Adrenal gland (tissue), 5 donors: ENCODE results near the gene PRKG1.

ENCODE experiments used
- CTCF ChIP-seq, 6 experiments: fragments of 450-650 bp in 4 of 6; fragments of 200-600 bp in 2 of 6; sonication (generic) in 1 of 6; IDR thresholded peaks; 1 replicate in 5 of 6; 2 replicates in 1 of 6; pipeline versions ENCODE4 v1.5.1 to v1.8.0; 2016 to 2021; ENCODE audit warnings: antibody characterized with exemption in 6 of 6, mild to moderate bottlenecking in 2 of 6, moderate library complexity in 1 of 6
- POLR2A ChIP-seq, 2 donors: fragments of 450-650 bp; IDR thresholded peaks; one replicate each; pipeline ENCODE4 v1.6.1; 2017; ENCODE audit warnings: antibody characterized with exemption in 2 of 2, mild to moderate bottlenecking in 2 of 2, moderate library complexity in 1 of 2
- donor health status: DM: no; HTN: no; CAD: no.

GRCh38 chr10:51788273-51788672, 714.0 kb downstream of the PRKG1 start:
- no peak for TF ChIP-seq CTCF (IDR thresholded peaks at IDR 0.05)
- TF ChIP-seq POLR2A (IDR thresholded peaks at IDR 0.05) = no peak
